Stimulated activated CD8-positive, alpha-beta memory T cell treated with anti-CD3 and anti-CD28 coated beads, Interleukin-15, amount 100 ng/mL, for 1 hour (primary cell): ENCODE measurements around the gene TMEM266.

ENCODE experiments used
- DNase-seq: peaks from one replicate; pipeline ENCODE4 v3.0.0-alpha.2; 2020; ENCODE audit warnings: low read depth

Gene TMEM266

GRCh38 chr15:76127880-76128279, 68.1 kb downstream of the TMEM266 start:
- no peak for DNase-seq

GRCh38 chr15:76134537-76134936, 74.8 kb downstream of the TMEM266 start:
- no peak for DNase-seq

- DNase-seq, result no peak
These were observed 75.7 kb downstream of the TMEM266 start for GRCh38 chr15:76135516-76135915.

GRCh38 chr15:76138436-76138835, 78.7 kb downstream of the TMEM266 start:
- no peak for DNase-seq

GRCh38 chr15:76139368-76140073, 79.7 kb downstream of the TMEM266 start:
- DNase-seq, result peak; percentile 62

- no peak for DNase-seq
These were observed 80.3 kb downstream of the TMEM266 start for GRCh38 chr15:76140074-76140464.

- no peak for DNase-seq
These were observed 87.0 kb downstream of the TMEM266 start for GRCh38 chr15:76146812-76147211.

- peak; percentile 38 for DNase-seq
These were observed 88.3 kb downstream of the TMEM266 start for GRCh38 chr15:76147906-76148570.

GRCh38 chr15:76149291-76149915, 89.6 kb downstream of the TMEM266 start:
- DNase-seq, result no peak

GRCh38 chr15:76150513-76150912, 90.7 kb downstream of the TMEM266 start:
- DNase-seq, result no peak

GRCh38 chr15:76150971-76151598, 91.3 kb downstream of the TMEM266 start:
- DNase-seq, result peak; percentile 59

- no peak for DNase-seq
These were observed 91.8 kb downstream of the TMEM266 start for GRCh38 chr15:76151599-76151974.

GRCh38 chr15:76152197-76152596, 92.4 kb downstream of the TMEM266 start:
- no peak for DNase-seq

- DNase-seq, result no peak
These were observed 93.7 kb downstream of the TMEM266 start for GRCh38 chr15:76153241-76154197.

GRCh38 chr15:76155731-76156130, 95.9 kb downstream of the TMEM266 start:
- no peak for DNase-seq

- no peak for DNase-seq
These were observed 98.4 kb downstream of the TMEM266 start for GRCh38 chr15:76158226-76158625.

GRCh38 chr15:76158815-76159214, 99.0 kb downstream of the TMEM266 start:
- no peak for DNase-seq

GRCh38 chr15:76159282-76159681, 99.5 kb downstream of the TMEM266 start:
- DNase-seq, result no peak

GRCh38 chr15:76160426-76161152, 100.8 kb downstream of the TMEM266 start:
- no peak for DNase-seq

- DNase-seq, result no peak
These were observed 101.6 kb downstream of the TMEM266 start for GRCh38 chr15:76161153-76162035.
